ENCODE data around the gene PAX2. TPM values are rescaled to one million over a fixed set of nuclear protein-coding genes. Genes with fewer than 3 reads are reported as not detected.

Gene PAX2
- total RNA-seq, 1 donor from 2014 or later: not detected

DNA sequence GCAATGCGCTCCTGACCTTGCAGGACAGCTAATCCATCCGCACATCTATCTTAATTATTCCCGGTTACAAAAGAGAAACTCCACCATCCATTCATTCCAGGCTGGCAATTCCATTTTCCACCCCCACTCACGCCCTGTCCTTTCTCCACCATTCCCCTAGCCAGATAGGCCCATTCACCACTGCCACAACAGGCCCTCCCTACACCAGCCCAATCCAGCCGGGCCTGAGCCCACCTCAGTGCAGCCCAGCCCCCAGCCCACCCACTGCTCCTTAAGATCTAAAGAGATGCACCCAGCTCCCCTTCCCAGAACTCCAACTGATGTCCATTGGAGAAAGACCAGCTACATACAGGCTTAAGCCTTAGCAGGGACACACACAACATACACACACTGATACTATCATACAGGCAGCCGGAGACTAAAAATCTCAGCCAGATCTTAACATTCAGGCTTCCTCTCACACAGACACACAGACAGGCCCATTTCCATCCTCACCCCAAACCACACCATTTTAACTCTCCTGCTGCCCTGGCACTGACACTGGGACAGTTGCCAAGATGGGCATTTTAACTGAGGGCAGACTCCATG is 38.0 kb upstream of the PAX2 start:
- Histone ChIP-seq H3K4me3 (no peak overlapping the region), H3K27ac (no peak overlapping the region), H3K4me1 (no peaks in the 10 kb centered on the region), H3K27me3 (peaks cover 73% of the 10 kb centered on the region), H3K9me3 (no peaks in the 10 kb centered on the region), H3K36me3 (no peaks in the 10 kb centered on the region)
- DNase-seq (no peak), ATAC-seq (no peak)
- TF ChIP-seq, protein P1, sequence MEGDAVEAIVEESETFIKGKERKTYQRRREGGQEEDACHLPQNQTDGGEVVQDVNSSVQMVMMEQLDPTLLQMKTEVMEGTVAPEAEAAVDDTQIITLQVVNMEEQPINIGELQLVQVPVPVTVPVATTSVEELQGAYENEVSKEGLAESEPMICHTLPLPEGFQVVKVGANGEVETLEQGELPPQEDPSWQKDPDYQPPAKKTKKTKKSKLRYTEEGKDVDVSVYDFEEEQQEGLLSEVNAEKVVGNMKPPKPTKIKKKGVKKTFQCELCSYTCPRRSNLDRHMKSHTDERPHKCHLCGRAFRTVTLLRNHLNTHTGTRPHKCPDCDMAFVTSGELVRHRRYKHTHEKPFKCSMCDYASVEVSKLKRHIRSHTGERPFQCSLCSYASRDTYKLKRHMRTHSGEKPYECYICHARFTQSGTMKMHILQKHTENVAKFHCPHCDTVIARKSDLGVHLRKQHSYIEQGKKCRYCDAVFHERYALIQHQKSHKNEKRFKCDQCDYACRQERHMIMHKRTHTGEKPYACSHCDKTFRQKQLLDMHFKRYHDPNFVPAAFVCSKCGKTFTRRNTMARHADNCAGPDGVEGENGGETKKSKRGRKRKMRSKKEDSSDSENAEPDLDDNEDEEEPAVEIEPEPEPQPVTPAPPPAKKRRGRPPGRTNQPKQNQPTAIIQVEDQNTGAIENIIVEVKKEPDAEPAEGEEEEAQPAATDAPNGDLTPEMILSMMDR (IDR thresholded peaks at IDR 0.05): no peak
- intact Hi-C loops (cut with DNase I): no loop called here

DNA sequence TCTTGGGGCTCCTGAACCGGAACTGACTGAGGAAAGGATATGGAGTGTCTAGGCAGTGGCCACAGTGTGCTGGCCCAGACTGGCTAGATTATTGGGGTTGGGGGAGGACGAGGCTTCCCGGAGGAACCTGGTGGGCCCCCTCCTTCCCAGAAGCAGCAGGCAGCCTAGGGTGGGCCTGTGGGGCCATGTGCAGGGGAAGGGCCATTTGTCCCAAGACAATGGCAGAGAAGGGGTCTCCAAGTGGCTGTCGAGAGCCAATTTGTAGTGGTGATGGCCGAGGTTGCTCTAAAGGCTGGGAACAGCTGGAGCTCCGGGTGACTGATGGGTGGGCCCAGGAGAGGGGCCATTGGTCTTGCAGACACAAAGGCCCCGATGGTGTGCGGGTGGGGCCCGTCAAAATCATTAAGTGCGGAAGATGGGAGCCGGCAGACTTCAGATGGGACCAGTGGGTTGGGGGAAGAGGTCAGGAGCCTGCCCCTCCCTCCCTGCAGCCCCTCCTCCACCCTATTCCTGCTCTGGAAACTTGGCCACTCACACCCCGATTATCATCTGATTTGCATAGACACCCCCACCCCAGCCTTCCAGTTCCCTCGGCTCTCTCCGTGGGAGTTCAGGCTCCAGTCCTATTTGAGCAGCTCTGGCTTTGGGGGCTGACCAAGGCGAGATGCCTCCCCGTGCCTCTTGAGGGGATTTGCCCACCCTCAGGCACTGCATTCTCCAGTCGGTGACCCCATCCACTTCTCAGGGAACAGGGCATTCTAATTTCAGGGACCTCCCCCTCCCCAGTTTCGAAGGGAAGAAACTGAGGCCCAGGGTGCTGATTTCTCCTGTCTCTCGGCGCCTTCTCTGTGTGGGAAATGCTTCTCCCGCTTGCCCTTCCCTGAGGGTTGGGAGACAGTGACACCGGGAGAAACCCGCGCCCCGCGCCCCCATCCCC is 36.0 kb upstream of the PAX2 start:
- Histone ChIP-seq H3K9me3 (no peaks in the 10 kb centered on the region), H3K27me3 (peaks cover 91% of the 10 kb centered on the region), H3K27ac (no peak overlapping the region), H3K4me1 (no peaks in the 10 kb centered on the region), H3K36me3 (no peaks in the 10 kb centered on the region), H3K4me3 (no peak overlapping the region)
- no peak for DNase-seq
- TF ChIP-seq, protein P1 (IDR thresholded peaks at IDR 0.05): no peak
- ATAC-seq: no peak
- intact Hi-C loops (cut with DNase I): no loop called here

DNA sequence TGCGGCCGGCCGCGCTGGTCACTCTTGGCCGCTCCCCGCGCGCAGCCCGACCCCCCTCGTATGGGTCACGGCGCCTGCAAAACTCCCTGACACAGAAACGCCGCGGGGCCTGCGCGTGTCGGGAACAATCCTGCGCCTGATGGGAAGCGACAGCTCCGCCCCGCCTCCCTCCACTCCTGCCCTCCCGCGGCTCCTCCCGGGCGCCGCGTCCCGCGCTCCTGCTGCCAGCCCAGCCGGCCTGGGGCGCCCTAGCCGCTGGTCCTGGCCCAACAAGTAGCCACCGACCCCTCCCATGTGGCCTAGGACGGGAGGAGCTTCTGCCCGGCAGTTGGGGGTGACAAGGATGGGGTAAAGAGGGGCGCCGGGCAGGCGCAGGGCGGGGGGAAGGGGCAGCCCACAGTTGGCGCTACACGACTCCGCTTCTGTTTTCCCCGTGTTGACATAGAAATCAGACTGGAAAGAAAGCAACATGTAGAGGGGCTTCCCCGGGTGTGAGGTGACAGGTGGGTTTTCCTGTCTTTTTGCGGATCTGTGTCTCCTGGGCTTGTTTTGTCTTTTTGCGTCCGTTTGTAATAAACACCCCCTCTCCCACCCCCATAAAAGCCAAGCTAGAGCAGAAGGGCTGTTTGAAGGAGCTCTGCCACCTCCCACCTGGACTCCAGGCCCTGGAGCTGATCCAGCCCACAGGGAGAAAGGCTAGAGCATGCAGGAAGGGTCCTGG is 35.1 kb upstream of the PAX2 start:
- Histone ChIP-seq H3K9me3 (no peaks in the 10 kb centered on the region), H3K27me3 (peaks cover 96% of the 10 kb centered on the region), H3K36me3 (no peaks in the 10 kb centered on the region), H3K27ac (no peak overlapping the region), H3K4me1 (no peaks in the 10 kb centered on the region), H3K4me3 (no peak overlapping the region)
- DNase-seq (no peak), ATAC-seq (no peak)
- TF ChIP-seq, protein P1 (IDR thresholded peaks at IDR 0.05): no peak
- intact Hi-C loops (cut with DNase I): no loop called here

DNA sequence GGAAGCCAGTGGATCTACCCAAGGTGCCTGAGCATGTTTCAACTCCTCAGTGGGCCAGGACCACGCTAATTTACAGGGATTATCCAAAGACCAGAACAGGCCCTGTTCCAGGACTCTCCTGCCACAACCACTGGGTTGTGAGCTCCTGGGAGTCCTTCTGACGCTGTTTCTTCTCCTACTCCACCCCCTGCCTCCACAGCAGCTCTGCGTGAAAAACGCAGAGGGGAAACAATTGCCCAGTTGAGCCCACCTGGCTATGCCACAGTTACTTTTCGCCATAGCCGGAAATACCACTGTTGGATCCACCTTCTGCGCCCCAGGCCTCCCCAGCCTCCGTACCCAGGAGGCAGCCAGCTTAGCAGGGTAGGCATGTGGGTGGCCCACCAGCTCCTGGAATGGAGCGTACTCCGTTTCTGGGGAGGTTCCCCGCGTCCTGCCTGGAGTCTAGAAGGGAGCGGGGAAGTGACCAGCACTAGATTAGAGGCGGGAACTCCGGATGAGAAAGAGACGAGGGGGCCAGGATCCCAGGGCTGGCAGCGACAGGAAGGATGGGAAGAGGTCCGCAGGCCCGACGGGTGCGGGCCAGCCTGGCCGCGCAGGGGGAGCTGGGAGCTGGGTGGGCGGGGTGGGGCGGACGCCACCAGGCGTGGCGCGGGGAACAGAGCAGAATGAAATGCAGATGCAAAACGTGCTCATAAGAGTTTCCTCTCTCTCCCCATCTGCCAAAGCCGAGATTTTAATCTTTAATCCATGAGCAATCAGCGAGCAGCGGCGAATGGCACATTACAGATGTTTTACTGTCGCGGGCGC is 32.1 kb upstream of the PAX2 start:
- no peaks in the 10 kb centered on the region for H3K4me1 ChIP-seq
- no peak overlapping the region for H3K27ac ChIP-seq
- intact Hi-C loops (cut with DNase I): no loop called here
- no peak for DNase-seq
- no peak overlapping the region for H3K4me3 ChIP-seq
- H3K36me3 ChIP-seq: no peaks in the 10 kb centered on the region
- TF ChIP-seq, protein P1 (IDR thresholded peaks at IDR 0.05): no peak
- peaks cover 94% of the 10 kb centered on the region for H3K27me3 ChIP-seq
- ATAC-seq: no peak
- H3K9me3 ChIP-seq: no peaks in the 10 kb centered on the region

DNA sequence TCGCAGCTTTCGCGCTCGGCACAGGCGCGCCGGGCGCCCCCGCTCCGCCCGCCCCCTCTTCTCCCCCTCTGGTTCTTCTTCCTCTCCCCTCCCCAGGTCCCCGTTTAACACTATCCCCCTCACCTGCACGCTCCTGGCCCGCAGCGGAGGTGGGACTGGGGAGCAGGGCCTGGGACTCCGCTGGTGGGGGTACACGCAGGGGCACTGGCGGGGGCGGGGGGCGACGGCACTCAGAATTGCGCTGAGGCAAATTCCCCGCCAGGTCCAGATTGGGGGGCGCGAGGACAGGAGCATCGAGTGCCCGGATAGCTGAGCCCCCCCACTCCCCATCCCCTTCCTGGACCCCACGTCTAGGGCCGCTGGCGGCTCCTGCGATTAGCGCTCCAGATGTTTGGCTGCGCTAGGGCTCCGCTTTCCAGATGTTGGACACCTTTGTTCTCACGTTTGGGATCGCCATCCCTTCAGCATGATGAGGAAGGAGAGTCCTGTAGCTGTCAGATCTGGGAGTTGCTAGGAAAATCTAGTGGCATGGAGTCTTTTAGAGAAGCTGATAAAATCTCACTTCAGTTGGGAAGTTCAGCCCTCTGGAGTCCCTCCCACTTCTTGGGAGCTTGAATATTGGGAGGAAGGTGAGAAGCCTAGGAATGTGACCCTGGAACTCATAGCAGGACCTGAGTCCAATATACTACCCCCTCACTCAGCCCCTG is 31.4 kb upstream of the PAX2 start:
- Histone ChIP-seq H3K9me3 (no peaks in the 10 kb centered on the region), H3K27me3 (peaks cover 94% of the 10 kb centered on the region), H3K27ac (no peak overlapping the region), H3K36me3 (no peaks in the 10 kb centered on the region), H3K4me1 (no peaks in the 10 kb centered on the region), H3K4me3 (no peak overlapping the region)
- TF ChIP-seq, protein P1 (IDR thresholded peaks at IDR 0.05): no peak
- ATAC-seq: no peak
- intact Hi-C loops (cut with DNase I): no loop called here
- no peak for DNase-seq
